GM23338 (cell line): ENCODE data around the gene SSH3. TPM values are rescaled to one million over a fixed set of nuclear protein-coding genes. Genes with fewer than 3 reads are reported as not detected.

Experiments
- ATAC-seq: fragments of 200-7000 bp; cut with Tn5 transposase; 3 replicates; pipeline ENCODE4 v1.9.1; 2020
- DNase-seq: peaks from one replicate; pipeline ENCODE4 v3.0.0-alpha.2; 2015; ENCODE audit warnings: low spot score
- H2AFZ ChIP-seq: fragments of 200-600 bp; sonication (generic); 2 replicates; pipeline ENCODE4 v1.8.0; 2016; ENCODE audit warnings: antibody characterized with exemption, mild to moderate bottlenecking, moderate library complexity
- H3F3A ChIP-seq: fragments of 200-600 bp; sonication (generic); replicated peaks from 2 replicates; pipeline ENCODE4 v1.8.0; 2017; ENCODE audit warnings: antibody characterized with exemption, mixed run types, low read depth
- H3K27ac ChIP-seq: fragments of 200-600 bp; sonication (generic); 2 replicates; pipeline ENCODE4 v1.6.1; 2016; ENCODE audit warnings: low read depth
- H3K27me3 ChIP-seq: fragments of 200-600 bp; sonication (generic); 2 replicates; pipeline ENCODE4 v1.8.0; 2016; ENCODE audit warnings: mild to moderate bottlenecking, mixed run types, moderate library complexity; ENCODE audit not compliant: insufficient read depth
- H3K36me3 ChIP-seq: fragments of 200-600 bp; sonication (generic); 2 replicates; pipeline ENCODE4 v1.8.0; 2016; ENCODE audit warnings: mild to moderate bottlenecking; ENCODE audit not compliant: insufficient read depth
- H3K4me1 ChIP-seq: fragments of 200-600 bp; sonication (generic); 2 replicates; pipeline ENCODE4 v1.8.0; 2016; ENCODE audit warnings: mild to moderate bottlenecking, moderate library complexity; ENCODE audit not compliant: insufficient read depth
- H3K4me2 ChIP-seq: fragments of 200-600 bp; sonication (generic); 2 replicates; pipeline ENCODE4 v1.7.1; 2017; ENCODE audit warnings: mixed run types
- H3K4me3 ChIP-seq: fragments of 200-600 bp; sonication (generic); 2 replicates; pipeline ENCODE4 v1.6.1; 2016; ENCODE audit warnings: mixed run types
- H3K79me2 ChIP-seq: fragments of 200-600 bp; sonication (generic); replicated peaks from 2 replicates; pipeline ENCODE4 v1.8.0; 2017; ENCODE audit warnings: mild to moderate bottlenecking; ENCODE audit not compliant: insufficient read depth
- H3K9me2 ChIP-seq: fragments of 200-600 bp; sonication (generic); 2 replicates; pipeline ENCODE4 v1.8.0; 2017; ENCODE audit not compliant: insufficient read depth
- H4K20me1 ChIP-seq: fragments of 200-600 bp; sonication (generic); replicated peaks from 2 replicates; pipeline ENCODE4 v1.8.0; 2017; ENCODE audit warnings: mild to moderate bottlenecking; ENCODE audit not compliant: insufficient read depth
- H3K27ac Mint-ChIP-seq: 2 replicates; pipeline ENCODE4 v1.8.0; 2020; ENCODE audit warnings: inconsistent platforms, mild to moderate bottlenecking, moderate library complexity, mixed read lengths
- H3K27me3 Mint-ChIP-seq: 3 replicates; pipeline ENCODE4 v1.8.0; 2022; ENCODE audit warnings: low read depth, mild to moderate bottlenecking, moderate library complexity, mixed read lengths, inconsistent platforms; ENCODE audit not compliant: insufficient read depth, poor library complexity
- H3K36me3 Mint-ChIP-seq: 3 replicates; pipeline ENCODE4 v1.8.0; 2021; ENCODE audit warnings: low read depth, mild to moderate bottlenecking, inconsistent platforms, moderate library complexity, mixed read lengths
- H3K4me1 Mint-ChIP-seq: 3 replicates; pipeline ENCODE4 v1.8.0; 2020; ENCODE audit warnings: mild to moderate bottlenecking, inconsistent platforms, mixed read lengths
- H3K4me3 Mint-ChIP-seq: 3 replicates; pipeline ENCODE4 v1.8.0; 2021; ENCODE audit warnings: moderate library complexity, mild to moderate bottlenecking, inconsistent platforms, mixed read lengths
- H3K9me3 Mint-ChIP-seq: 3 replicates; pipeline ENCODE4 v1.8.0; 2020; ENCODE audit warnings: moderate library complexity, mild to moderate bottlenecking, inconsistent platforms, mixed read lengths
- CREB1 ChIP-seq: fragments of 250-450 bp; sonication (Bioruptor Pico); IDR thresholded peaks from 2 replicates; pipeline ENCODE4 v1.5.0; 2020; ENCODE audit warnings: low read depth, mild to moderate bottlenecking, moderate library complexity
- CTCF ChIP-seq, 2 experiments: fragments of 200-600 bp in 1 of 2; sonication (generic) in 1 of 2; conservative IDR thresholded peaks; 2 replicates each; pipeline versions ENCODE4 v1.5.1 to v1.6.1; 2016 to 2017; ENCODE audit warnings: antibody characterized with exemption in 2 of 2, low read depth in 2 of 2, mild to moderate bottlenecking in 2 of 2, moderate library complexity in 1 of 2
- EZH2phosphoT487 ChIP-seq: fragments of 200-600 bp; sonication (generic); IDR thresholded peaks from one replicate; pipeline ENCODE4 v1.8.1; 2018; ENCODE audit warnings: antibody characterized with exemption; ENCODE audit not compliant: unreplicated experiment
- NANOG ChIP-seq: IDR thresholded peaks from 2 replicates; pipeline ENCODE4 v1.6.1; 2016; ENCODE audit warnings: antibody characterized with exemption, borderline replicate concordance
- POLR2AphosphoS5 ChIP-seq: IDR thresholded peaks from 2 replicates; pipeline ENCODE4 v1.6.1; 2016; ENCODE audit warnings: antibody characterized with exemption, low read depth
- REST ChIP-seq: IDR thresholded peaks from one replicate; pipeline ENCODE4 v1.6.1; 2018; ENCODE audit warnings: antibody characterized with exemption; ENCODE audit not compliant: unreplicated experiment
- ZNF114 ChIP-seq: fragments of 250-450 bp; sonication (Bioruptor Pico); IDR thresholded peaks from 2 replicates; pipeline ENCODE4 v1.5.0; 2020; ENCODE audit warnings: mild to moderate bottlenecking, moderate library complexity
- polyA plus RNA-seq: library from polyadenylated mRNA; unstranded; fragments of >200 nt; fragmentation: Nextera tagmentation; extraction: Ambion mirVana; gene quantifications from 2 replicates; pipeline ENCODE4 v1.2.1, GENCODE V29; 2016
- total RNA-seq: library from RNA; depleted of rRNA; stranded (reverse); fragments of >200 nt; shearing (Covaris generic); gene quantifications from 2 replicates; pipeline ENCODE4 v1.2.3, GENCODE V29; 2014

SSH3 gene
- total and polyA plus RNA-seq, 2 experiments from 2014 or later, result 17.8 to 40.0 TPM

- DNase-seq (no peak), ATAC-seq (no peak)
- no peak overlapping the region for H3K27ac ChIP-seq
- H3K4me2 ChIP-seq, result no peak overlapping the region
- no peaks in the 10 kb centered on the region for H3K79me2 ChIP-seq
- no peaks in the 10 kb centered on the region for H4K20me1 ChIP-seq
- no peak overlapping the region for H2AFZ ChIP-seq
- H3K27ac Mint-ChIP-seq, result no peak overlapping the region
- H3F3A ChIP-seq, result no peaks in the 10 kb centered on the region
- H3K4me1 Mint-ChIP-seq, result peaks cover 2% of the 10 kb centered on the region; the same call in 1 of the 3 replicates
- no peak overlapping the region for H3K4me3 ChIP-seq
- no peaks in the 10 kb centered on the region for H3K36me3 Mint-ChIP-seq
- H3K27me3 Mint-ChIP-seq, result peaks cover 3% of the 10 kb centered on the region
- H3K9me3 Mint-ChIP-seq, result no peaks in the 10 kb centered on the region
- 0 out of 2 replicates have a peak, but pooled peaks cover 7% of the 10 kb centered on the region for H3K27me3 ChIP-seq
- no peak overlapping the region for H3K4me3 Mint-ChIP-seq
- H3K9me2 ChIP-seq, result no peaks in the 10 kb centered on the region
- H3K4me1 ChIP-seq, result no peaks in the 10 kb centered on the region
- no peaks in the 10 kb centered on the region for H3K36me3 ChIP-seq
- no peak for TF ChIP-seq CREB1
- TF ChIP-seq CTCF (conservative IDR thresholded peaks at IDR 0.05; ENCODE audit: low read depth in 2 of 2), result no peak
- TF ChIP-seq POLR2AphosphoS5, result no peak
- TF ChIP-seq REST, result no peak
- TF ChIP-seq NANOG, result no peak
- no peak for TF ChIP-seq ZNF114
Measured at GRCh38 chr11:67311051-67311555, 7.8 kb downstream of the SSH3 start.

GRCh38 chr11:67311556-67312082 is 8.3 kb downstream of the SSH3 start:
- no peaks in the 10 kb centered on the region for H3K36me3 Mint-ChIP-seq
- Histone ChIP-seq H3K36me3 (no peaks in the 10 kb centered on the region), H3K9me2 (no peaks in the 10 kb centered on the region), H3K4me2 (no peak overlapping the region), H3K4me1 (peaks cover 4% of the 10 kb centered on the region; the same call in 1 of the 2 replicates), H3K79me2 (no peaks in the 10 kb centered on the region), H4K20me1 (no peaks in the 10 kb centered on the region), H3K4me3 (no peak overlapping the region), H2AFZ (no peak overlapping the region), H3K27me3 (peaks cover 10% of the 10 kb centered on the region; the same call in 1 of the 2 replicates), H3F3A (no peaks in the 10 kb centered on the region), H3K27ac (no peak overlapping the region)
- no peak overlapping the region for H3K4me3 Mint-ChIP-seq
- no peak for TF ChIP-seq EZH2phosphoT487
- TF ChIP-seq CTCF (conservative IDR thresholded peaks at IDR 0.05; ENCODE audit: low read depth in 2 of 2), result 0 out of 4 replicates have a peak, but pooled peaks of 1 of the 2 experiments have one; percentile 8
- ATAC-seq (peak; percentile 31), DNase-seq (no peak)
- no peak overlapping the region for H3K27ac Mint-ChIP-seq
- no peaks in the 10 kb centered on the region for H3K9me3 Mint-ChIP-seq
- H3K27me3 Mint-ChIP-seq, result peaks cover 5% of the 10 kb centered on the region
- H3K4me1 Mint-ChIP-seq, result peaks cover 2% of the 10 kb centered on the region; the same call in 1 of the 3 replicates
